CD4-positive, alpha-beta T cell treated with Interleukin-6 at 100 ng/mL for 8 hours (primary cell): ENCODE data around the gene MYO5B.
"Not testable (repeated sequence)": the region's sequence is repeated elsewhere in the genome, so short reads cannot be mapped to it uniquely, and the experiment has no call there.

ENCODE experiments used
- DNase-seq: peaks from one replicate; pipeline ENCODE4 v3.0.0-alpha.2; 2020; ENCODE audit warnings: mixed read lengths, low spot score

Gene MYO5B

GRCh38 chr18:49853011-49853410 lies 341.9 kb downstream of the MYO5B start:
- DNase-seq: no peak

DNA sequence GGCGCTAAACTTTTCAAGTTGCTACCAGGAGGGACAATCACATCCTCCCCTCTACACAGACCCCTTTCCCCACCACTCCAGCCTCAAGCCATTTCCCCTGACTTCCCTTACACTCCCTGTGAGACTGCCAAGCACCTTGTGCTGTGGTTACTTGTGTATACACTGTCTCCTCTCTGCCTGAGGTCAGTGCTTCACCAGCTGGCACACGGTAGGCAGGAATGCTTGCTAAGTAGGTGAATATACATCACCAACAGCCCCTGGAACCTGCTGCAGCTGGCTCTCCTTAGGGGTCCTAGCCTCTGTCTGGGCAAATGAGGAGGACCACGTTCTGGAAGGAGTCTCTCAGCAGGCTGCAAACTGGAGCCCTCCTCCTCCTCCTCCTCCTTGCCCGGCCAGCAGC lies 343.3 kb downstream of the MYO5B start:
- no peak for DNase-seq

DNA sequence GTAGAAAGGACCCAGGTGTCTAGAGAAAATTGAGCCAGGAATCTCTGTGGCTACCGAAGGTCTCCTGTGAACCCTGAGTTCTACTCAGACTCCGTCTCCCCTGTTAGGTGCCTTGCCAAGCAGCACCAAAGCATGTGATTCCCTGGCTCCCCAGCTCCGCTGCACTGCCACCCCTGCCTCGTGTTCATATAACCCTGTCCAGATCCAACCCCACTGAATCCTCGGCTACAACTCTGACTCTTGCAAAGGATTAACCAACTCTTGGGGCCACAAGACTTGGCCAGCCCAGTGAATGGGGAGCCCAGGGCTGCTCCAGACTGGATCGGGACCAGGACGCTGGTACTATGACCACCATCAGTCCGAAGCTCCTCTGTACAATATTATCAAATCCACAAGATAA lies 344.3 kb downstream of the MYO5B start:
- no peak for DNase-seq

DNA sequence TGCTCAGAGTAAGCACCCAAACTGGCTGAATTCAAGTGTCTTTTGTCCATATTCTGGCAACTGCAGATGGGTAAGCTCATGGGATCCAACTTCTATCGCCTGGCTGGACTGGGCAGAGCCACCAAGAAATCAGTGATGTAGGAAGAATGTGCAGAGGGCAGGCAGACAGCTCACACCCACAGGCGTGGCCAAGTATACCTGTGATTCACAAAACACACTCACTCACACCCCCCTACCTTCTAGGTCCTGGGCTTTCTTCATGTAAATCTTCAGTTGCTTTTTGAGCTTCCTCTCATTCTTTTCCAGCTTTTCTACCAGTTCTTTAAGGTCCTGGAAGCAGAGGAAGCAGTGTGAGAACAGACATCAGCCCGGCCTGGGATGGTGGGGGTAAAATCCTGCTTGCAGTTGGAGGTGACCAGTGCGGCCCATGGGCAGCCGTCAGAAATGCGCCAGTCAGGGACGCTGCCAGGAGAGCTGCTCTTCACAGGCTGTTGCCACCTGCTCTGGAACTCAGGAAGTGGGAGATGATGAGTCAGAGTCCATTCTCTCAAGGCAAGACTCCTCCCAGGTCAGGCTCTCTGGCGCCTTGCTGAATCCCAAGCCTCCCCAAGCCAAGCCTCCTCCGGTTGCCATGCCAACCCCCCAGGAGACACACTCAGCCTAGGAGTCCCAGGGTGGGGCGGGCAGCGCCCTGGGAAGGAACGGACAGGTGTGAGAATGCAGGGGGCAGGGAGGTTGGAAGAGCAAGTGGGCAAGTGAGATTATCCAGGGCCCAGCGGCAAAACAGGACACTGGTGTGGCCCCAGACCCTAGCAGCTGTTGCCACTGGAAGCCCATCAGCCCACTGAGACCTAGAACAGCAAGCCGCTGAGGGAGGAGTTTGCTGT lies 345.4 kb downstream of the MYO5B start:
- DNase-seq: no peak

DNA sequence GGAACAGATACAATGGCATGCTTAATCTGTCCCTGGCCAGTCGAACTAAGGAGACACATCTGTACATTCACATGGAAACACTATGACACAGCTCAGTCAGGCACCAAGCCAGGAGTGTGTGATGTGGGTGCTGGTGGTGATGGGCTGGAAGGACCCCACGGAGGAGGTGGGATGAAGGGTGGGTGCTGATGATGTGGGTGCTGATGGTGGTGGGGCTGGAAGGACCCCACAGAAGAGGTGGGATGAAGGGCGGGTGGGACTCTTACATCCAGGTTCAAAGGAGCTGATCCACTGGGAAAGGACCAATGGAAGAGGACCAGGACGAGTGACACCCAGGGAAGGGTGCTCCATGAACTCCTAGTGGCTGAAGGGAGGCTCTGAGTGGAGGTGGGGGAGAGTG lies 346.8 kb downstream of the MYO5B start:
- DNase-seq: no peak

- DNase-seq: no peak
Measured at GRCh38 chr18:49847524-49847923, 347.4 kb downstream of the MYO5B start.

GRCh38 chr18:49846718-49847470 lies 348.1 kb downstream of the MYO5B start:
- DNase-seq: no peak

DNA sequence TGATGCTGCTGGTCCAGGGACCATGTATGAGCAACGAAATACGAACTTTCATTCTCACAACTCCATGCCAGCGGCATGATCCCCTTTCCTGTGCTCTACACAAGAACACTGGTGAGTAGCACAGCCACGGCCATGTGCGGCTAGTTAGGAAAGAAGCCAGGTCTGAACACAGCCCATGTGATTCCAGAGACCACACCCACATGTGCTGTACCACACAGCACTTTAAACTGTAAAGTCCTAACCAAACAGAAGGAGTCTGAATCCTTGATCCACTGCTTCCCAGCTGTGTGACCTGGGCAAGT lies 348.6 kb downstream of the MYO5B start:
- no peak for DNase-seq

DNA sequence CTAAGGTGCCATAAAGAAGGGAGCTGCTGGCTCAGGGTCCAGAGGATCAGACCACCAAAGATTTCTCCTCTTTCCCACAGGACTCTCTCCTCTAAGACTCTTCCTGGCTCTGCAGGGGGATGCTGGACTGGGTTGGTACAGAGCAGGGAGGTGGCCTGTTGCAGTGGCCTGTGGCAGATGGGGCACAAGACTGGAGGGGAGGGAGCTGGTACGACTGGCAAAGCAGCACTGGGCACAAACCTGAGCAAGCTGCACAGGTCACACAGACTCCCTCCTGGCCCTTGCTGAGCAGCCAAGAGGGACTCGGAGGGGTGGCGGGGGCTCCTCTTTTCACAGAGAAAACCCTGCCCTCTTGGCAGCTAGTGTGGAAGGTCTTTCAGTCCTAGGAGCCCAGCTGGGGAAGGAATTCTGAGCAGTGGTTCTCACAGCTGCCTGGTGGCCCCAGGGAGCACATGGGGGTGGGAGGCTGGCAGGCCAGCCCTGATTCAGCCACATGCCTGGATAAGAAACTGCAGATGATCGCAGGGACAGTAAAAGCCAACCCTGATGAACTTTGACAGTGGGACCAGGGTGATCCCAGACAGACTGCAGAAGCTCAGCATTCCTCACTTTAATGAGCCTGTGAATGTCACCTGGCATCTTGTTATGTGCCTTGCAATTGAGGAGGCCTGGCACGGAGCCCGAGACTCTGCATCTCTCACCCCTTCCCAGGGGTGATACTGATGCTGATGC lies 349.2 kb downstream of the MYO5B start:
- DNase-seq: no peak

- no peak for DNase-seq
Measured at GRCh38 chr18:49844903-49845302, 350.0 kb downstream of the MYO5B start.

- no peak for DNase-seq
Measured at GRCh38 chr18:49843778-49844625, 350.9 kb downstream of the MYO5B start.

DNA sequence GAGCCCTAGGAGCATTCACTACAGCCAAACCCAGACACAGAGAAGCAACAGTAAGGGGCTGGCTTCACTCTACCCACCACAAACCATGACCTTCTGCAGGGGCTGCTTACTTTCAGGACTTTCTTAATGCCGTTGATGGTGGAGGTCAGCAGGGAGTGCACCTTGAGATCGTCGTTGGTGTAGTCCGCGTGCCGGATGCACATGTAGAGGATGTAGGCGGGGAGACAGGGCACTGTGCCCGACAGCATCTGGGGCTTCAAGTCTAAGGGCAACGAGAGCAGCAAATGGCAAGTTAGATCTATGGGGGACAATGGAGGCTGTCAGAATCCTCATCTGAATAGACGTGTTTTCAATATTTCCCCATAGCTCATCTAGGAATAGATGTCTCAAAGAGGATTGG lies 351.8 kb downstream of the MYO5B start:
- no peak for DNase-seq

DNA sequence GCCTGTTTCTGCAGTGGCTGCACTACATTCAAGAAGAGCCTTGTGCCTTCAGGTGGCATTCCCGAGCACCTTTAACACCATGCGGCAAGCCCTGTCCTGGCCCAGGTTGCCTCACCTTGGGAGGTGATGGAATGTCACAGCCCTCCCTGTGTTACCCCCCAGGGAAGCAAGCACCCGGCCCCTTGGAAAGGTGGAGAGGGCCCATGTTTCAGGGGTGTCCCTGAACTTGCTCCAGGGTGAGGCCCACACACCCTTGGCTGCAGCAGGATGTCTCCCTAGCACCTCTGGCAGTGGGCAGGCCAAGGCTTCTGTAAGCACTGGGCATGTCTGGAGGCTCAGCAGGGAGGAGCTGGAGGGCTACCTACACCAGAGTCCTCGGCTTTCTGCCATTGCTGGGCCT lies 352.3 kb downstream of the MYO5B start:
- DNase-seq: no peak

GRCh38 chr18:49841236-49842217 lies 353.4 kb downstream of the MYO5B start:
- no peak for DNase-seq

GRCh38 chr18:49839012-49839411 lies 355.9 kb downstream of the MYO5B start:
- no peak for DNase-seq

- no peak for DNase-seq
Measured at GRCh38 chr18:49838381-49838780, 356.6 kb downstream of the MYO5B start.

DNA sequence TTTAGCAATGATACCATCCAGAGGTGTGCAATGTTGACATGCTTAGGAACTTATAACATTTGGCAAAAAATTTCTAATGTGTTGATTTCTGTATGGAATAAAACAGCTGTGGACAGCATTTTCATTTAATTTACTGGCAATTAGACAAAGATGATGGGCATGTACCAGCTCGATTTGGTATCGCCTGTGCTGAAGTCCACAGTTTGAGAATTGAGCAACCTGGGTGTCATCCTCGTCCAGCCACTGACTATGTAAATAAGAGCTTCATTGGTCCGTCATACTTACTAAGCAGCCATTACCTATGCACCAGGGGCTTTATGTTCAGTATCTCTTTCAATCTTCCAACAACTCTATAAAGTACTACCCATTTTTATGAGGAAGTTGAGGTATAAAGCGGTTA lies 357.1 kb downstream of the MYO5B start:
- DNase-seq: no peak

GRCh38 chr18:49837316-49837835 lies 357.6 kb downstream of the MYO5B start:
- DNase-seq: not testable (repeated sequence)

- no peak for DNase-seq
Measured at GRCh38 chr18:49835405-49835804, 359.5 kb downstream of the MYO5B start.

GRCh38 chr18:49834258-49834657 lies 360.7 kb downstream of the MYO5B start:
- no peak for DNase-seq
